Kasumi-1 (cell line): ENCODE results near the gene MEGF6.

Experiments
- DNase-seq, 2 experiments: peaks; one replicate each; lab custom pipeline; 2025; lab: John Stamatoyannopoulos, UW

The MEGF6 gene

GRCh38 chr1:3441880-3442279, 169.4 kb downstream of the MEGF6 start:
- DNase-seq, result no peak

GRCh38 chr1:3441410-3441847, 169.9 kb downstream of the MEGF6 start:
- DNase-seq, result no peak

- no peak for DNase-seq
These were observed 170.4 kb downstream of the MEGF6 start for GRCh38 chr1:3440711-3441409.

GRCh38 chr1:3440300-3440681, 171.0 kb downstream of the MEGF6 start:
- no peak for DNase-seq
